Endodermal cell (in vitro differentiated cells): Measurements from ENCODE around the gene RAET1E. TPM values are rescaled to one million over a fixed set of nuclear protein-coding genes. Genes with fewer than 3 reads are reported as not detected.
"Not testable (repeated sequence)": the region's sequence is repeated elsewhere in the genome, so short reads cannot be mapped to it uniquely, and the experiment has no call there.

Experiments used
- DNase-seq: peaks from one replicate; pipeline ENCODE4 v3.0.0-alpha.2; 2017
- H3K27ac ChIP-seq: 2 replicates; pipeline ENCODE4 v1.5.1; 2013; ENCODE audit warnings: mild to moderate bottlenecking, low read depth, low read length, moderate library complexity
- H3K27me3 ChIP-seq: 2 replicates; pipeline ENCODE4 v1.6.1; 2013; ENCODE audit warnings: mild to moderate bottlenecking, low read length, moderate library complexity; ENCODE audit not compliant: insufficient read depth, control insufficient read depth, poor library complexity, severe bottlenecking
- H3K36me3 ChIP-seq: 2 replicates; pipeline ENCODE4 v1.7.0; 2013; ENCODE audit warnings: mild to moderate bottlenecking, low read length, moderate library complexity; ENCODE audit not compliant: control insufficient read depth, insufficient read depth
- H3K4me1 ChIP-seq: one replicate; pipeline ENCODE4 v1.7.0; 2013; ENCODE audit warnings: low read length; ENCODE audit not compliant: control insufficient read depth, insufficient read depth
- H3K4me3 ChIP-seq: 2 replicates; pipeline ENCODE4 v1.5.1; 2013; ENCODE audit warnings: mild to moderate bottlenecking, low read length, moderate library complexity
- H3K9ac ChIP-seq: 2 replicates; pipeline ENCODE4 v1.6.1; 2013; ENCODE audit warnings: mild to moderate bottlenecking, low read length, moderate library complexity; ENCODE audit not compliant: poor library complexity, severe bottlenecking; ENCODE audit errors: extremely low read depth
- H3K9me3 ChIP-seq: 2 replicates; pipeline ENCODE4 v1.6.1; 2013; ENCODE audit warnings: mild to moderate bottlenecking, low read length, moderate library complexity; ENCODE audit not compliant: control insufficient read depth
- H3K27ac Mint-ChIP-seq: 2 replicates; pipeline ENCODE4 v1.8.0; 2020; ENCODE audit warnings: mixed read lengths
- H3K27me3 Mint-ChIP-seq: 2 replicates; pipeline ENCODE4 v1.8.0; 2021; ENCODE audit warnings: mild to moderate bottlenecking, mixed read lengths; ENCODE audit not compliant: insufficient read depth
- H3K36me3 Mint-ChIP-seq: 2 replicates; pipeline ENCODE4 v1.8.0; 2020; ENCODE audit warnings: low read depth, mixed read lengths
- H3K4me1 Mint-ChIP-seq: 2 replicates; pipeline ENCODE4 v1.8.0; 2020; ENCODE audit warnings: mixed read lengths
- H3K4me3 Mint-ChIP-seq: 2 replicates; pipeline ENCODE4 v1.8.0; 2020; ENCODE audit warnings: mild to moderate bottlenecking, moderate library complexity, mixed read lengths
- H3K9me3 Mint-ChIP-seq: 2 replicates; pipeline ENCODE4 v1.8.0; 2020; ENCODE audit warnings: mild to moderate bottlenecking, mixed read lengths
- WGBS, 2 experiments: methylation state at CpG; one replicate each; pipeline versions ENCODE4 v1.1.5 to v1.1.7; 2013; ENCODE audit warnings: missing lambda C conversion rate in 2 of 2, mixed read lengths in 1 of 2; ENCODE audit not compliant: insufficient coverage in 1 of 2, insufficient read length in 1 of 2; 5-methylcytosine and 5-hydroxymethylcytosine counted together
- total RNA-seq, 2 donors: library from RNA; stranded (reverse); fragmentation: NEBNext Ultra II Directional in 1 of 2; extraction: Animal tissue kit (Norgen Biotek cat#: 25700) in 1 of 2; gene quantifications; 2 replicates in 1 of 2; 3 replicates in 1 of 2; pipeline ENCODE4 v1.2.1, GENCODE V29; 2021
- TF ChIP-seq, protein P1 (sequence below): fragments of 200-600 bp; sonication (generic); conservative IDR thresholded peaks from 2 replicates; pipeline ENCODE4 v1.5.0; 2021; ENCODE audit warnings: antibody characterized with exemption, mild to moderate bottlenecking

RAET1E gene
- total RNA-seq, 2 donors from 2014 or later: not detected

DNA sequence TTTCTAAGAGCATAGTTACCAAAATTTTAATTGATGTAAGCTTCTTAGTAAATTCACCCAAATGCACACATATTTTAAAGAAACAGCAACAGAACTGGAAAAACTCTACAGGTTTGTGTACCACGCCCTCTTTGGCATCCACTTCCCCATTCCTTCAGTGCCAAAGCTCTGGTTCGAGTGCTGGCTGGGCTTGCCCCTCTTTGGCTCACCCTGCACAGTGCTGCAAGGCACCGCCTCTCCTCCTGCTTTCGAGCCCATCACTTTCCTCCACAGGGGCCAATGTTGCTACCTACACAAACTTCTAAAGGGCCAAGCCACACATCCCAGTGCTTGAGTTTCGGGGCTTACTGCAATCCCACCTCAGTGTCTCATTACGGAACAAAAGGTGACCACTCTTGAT, 43.4 kb downstream of the RAET1E start:
- H3K36me3 ChIP-seq: no peaks in the 10 kb centered on the region
- DNase-seq: no peak
- WGBS, 2 experiments: 87 to 96% methylated on average over 6 of the region's 6 CpGs
- TF ChIP-seq, protein P1, sequence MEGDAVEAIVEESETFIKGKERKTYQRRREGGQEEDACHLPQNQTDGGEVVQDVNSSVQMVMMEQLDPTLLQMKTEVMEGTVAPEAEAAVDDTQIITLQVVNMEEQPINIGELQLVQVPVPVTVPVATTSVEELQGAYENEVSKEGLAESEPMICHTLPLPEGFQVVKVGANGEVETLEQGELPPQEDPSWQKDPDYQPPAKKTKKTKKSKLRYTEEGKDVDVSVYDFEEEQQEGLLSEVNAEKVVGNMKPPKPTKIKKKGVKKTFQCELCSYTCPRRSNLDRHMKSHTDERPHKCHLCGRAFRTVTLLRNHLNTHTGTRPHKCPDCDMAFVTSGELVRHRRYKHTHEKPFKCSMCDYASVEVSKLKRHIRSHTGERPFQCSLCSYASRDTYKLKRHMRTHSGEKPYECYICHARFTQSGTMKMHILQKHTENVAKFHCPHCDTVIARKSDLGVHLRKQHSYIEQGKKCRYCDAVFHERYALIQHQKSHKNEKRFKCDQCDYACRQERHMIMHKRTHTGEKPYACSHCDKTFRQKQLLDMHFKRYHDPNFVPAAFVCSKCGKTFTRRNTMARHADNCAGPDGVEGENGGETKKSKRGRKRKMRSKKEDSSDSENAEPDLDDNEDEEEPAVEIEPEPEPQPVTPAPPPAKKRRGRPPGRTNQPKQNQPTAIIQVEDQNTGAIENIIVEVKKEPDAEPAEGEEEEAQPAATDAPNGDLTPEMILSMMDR: no peak
- H3K4me1 Mint-ChIP-seq: peaks cover 17% of the 10 kb centered on the region
- H3K36me3 Mint-ChIP-seq: no peaks in the 10 kb centered on the region
- no peak overlapping the region for H3K27ac ChIP-seq
- H3K27me3 Mint-ChIP-seq: peaks cover 42% of the 10 kb centered on the region
- H3K4me3 Mint-ChIP-seq: no peak overlapping the region
- no peaks in the 10 kb centered on the region for H3K9me3 Mint-ChIP-seq
- H3K27me3 ChIP-seq: peaks cover 74% of the 10 kb centered on the region
- no peak overlapping the region for H3K27ac Mint-ChIP-seq
- no peaks in the 10 kb centered on the region for H3K9me3 ChIP-seq
- H3K9ac ChIP-seq: no peak overlapping the region
- H3K4me1 ChIP-seq: no peaks in the 10 kb centered on the region
- H3K4me3 ChIP-seq: no peak overlapping the region

DNA sequence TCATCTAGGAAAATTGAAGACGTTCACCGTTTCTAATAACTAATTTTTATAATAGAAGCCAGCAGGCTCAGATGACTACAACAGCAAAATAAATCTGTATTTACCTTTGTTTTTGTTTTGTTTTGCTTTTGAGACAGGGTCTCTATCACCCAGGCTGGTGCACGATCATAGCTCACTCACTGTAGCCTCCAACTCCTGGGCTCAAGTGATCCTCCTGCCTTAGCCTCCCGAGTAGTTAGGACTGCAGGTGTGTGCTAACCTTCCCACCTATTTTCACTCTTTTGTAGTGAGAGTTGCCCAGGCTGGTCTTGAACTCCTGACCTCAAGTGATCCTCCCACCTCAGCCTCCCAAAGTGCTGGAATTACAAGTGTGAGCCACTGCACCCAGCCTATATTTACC, 43.9 kb downstream of the RAET1E start:
- H3K27ac Mint-ChIP-seq, H3K9me3 Mint-ChIP-seq, H3K36me3 Mint-ChIP-seq, H3K36me3 ChIP-seq, H3K9ac ChIP-seq, H3K9me3 ChIP-seq, H3K4me3 Mint-ChIP-seq, H3K4me1 ChIP-seq, DNase-seq, H3K27ac ChIP-seq, H3K4me3 ChIP-seq: not testable (repeated sequence)
- Mint-ChIP-seq H3K4me1 (peaks cover 17% of the 10 kb centered on the region), H3K27me3 (peaks cover 45% of the 10 kb centered on the region)
- peaks cover 77% of the 10 kb centered on the region for H3K27me3 ChIP-seq
- 88 to 93% methylated on average over 3 to 4 of the region's 4 CpGs for WGBS, 2 experiments

DNA sequence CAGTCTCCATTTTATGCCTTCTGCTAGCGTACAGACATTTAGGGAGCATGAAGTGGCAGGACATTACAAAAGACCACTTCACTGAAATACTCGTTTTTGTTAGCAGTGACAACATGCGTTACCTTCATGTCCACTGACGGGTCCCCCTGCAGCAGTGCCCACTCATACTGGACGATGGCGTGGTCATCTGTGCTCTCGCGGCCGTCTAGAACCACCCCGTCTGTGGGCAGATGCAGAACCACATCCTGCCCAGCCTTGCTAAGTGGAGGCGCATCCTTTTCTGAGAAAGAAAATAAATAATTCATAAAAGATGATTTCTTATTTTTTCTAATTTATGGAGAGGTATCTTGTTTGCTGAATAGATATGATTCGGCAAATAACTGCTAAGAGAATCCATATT, 45.0 kb downstream of the RAET1E start:
- H3K27me3 Mint-ChIP-seq: peaks cover 52% of the 10 kb centered on the region
- peaks cover 17% of the 10 kb centered on the region for H3K4me1 Mint-ChIP-seq
- no peaks in the 10 kb centered on the region for H3K4me1 ChIP-seq
- no peak for DNase-seq
- no peak overlapping the region for H3K9ac ChIP-seq
- H3K36me3 Mint-ChIP-seq: no peaks in the 10 kb centered on the region
- no peaks in the 10 kb centered on the region for H3K9me3 Mint-ChIP-seq
- TF ChIP-seq, protein P1: no peak
- WGBS, 2 experiments: 94 to 100% methylated on average over 8 to 12 of the region's 12 CpGs
- H3K4me3 ChIP-seq: no peak overlapping the region
- no peaks in the 10 kb centered on the region for H3K36me3 ChIP-seq
- no peak overlapping the region for H3K4me3 Mint-ChIP-seq
- peaks cover 88% of the 10 kb centered on the region for H3K27me3 ChIP-seq
- H3K27ac ChIP-seq: no peak overlapping the region
- no peaks in the 10 kb centered on the region for H3K9me3 ChIP-seq
- H3K27ac Mint-ChIP-seq: no peak overlapping the region

DNA sequence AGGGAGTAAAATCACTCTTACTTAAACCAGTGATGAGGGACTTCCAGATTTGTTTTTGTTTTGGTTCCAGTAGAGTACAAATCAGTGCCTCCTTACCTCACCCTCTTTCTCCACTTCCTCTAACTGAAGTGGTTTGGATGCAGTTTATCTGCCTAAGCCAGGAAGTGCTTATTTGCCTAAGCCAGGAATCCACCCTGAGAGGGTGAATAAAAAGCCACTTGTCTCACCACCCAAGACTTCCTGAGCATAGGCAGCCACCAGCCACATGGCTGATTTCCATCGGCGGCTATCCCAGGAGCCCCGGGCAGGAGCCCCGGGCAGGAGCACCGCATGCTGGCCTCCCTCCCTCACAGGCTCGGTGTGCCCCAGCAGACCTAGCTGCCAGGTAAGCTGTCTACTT, 45.7 kb downstream of the RAET1E start:
- H3K9me3 Mint-ChIP-seq: no peaks in the 10 kb centered on the region
- no peak overlapping the region for H3K4me3 Mint-ChIP-seq
- Histone ChIP-seq H3K36me3 (no peaks in the 10 kb centered on the region), H3K27me3 (peaks cover 89% of the 10 kb centered on the region), H3K4me3 (no peak overlapping the region), H3K27ac (no peak overlapping the region), H3K9ac (no peak overlapping the region), H3K9me3 (no peaks in the 10 kb centered on the region), H3K4me1 (no peaks in the 10 kb centered on the region)
- H3K36me3 Mint-ChIP-seq: no peaks in the 10 kb centered on the region
- H3K27ac Mint-ChIP-seq: no peak overlapping the region
- peaks cover 17% of the 10 kb centered on the region for H3K4me1 Mint-ChIP-seq
- peaks cover 52% of the 10 kb centered on the region for H3K27me3 Mint-ChIP-seq
- 84 to 90% methylated on average over 2 to 6 of the region's 6 CpGs for WGBS, 2 experiments
- DNase-seq: no peak
- TF ChIP-seq, protein P1: no peak
